ENCODE measurements around the gene LBH. TPM values are rescaled to one million over a fixed set of nuclear protein-coding genes. Genes with fewer than 3 reads are reported as not detected.

The LBH gene
- polyA plus RNA-seq, 3 donors, result 89.0 to 117 (median 98.0) TPM

DNA sequence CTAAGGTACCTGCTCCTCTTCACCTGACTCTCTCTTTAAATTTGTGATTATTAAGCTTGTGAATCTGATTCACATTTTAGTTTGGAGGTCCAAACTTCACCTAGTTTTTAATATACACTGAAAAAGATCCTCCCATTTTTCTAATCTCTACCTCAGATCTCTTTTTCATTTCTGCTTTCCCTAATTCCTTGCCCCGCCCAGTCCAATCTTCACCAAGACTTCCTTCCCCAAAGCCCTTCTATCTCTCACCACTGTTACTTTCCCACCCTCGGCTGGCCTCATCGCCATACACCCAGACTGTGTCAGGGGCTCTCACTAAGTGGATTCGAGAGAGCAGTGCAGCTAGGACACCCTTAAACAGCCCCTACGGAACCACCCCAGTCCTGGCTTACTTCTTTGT is 40.0 kb downstream of the LBH start:
- no peak for DNase-seq

DNA sequence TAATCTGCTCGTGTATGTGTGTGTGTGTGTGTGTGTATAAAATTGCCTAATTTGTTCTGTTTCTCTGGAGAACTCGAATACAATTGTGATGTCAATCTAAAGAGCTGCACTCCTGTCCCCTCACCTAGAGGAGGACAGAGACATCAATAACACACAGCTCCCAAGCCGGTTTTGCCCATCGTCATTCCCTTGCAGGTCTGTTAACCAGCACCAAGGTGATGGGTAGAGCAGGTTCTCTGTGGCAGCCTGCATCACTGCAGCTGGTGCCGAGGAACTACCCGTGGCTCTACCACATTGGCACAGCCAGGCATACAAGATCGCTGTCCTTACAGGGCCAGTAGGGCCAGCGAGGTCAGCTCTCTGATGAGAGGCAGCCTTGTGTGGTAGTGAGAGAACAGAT is 41.0 kb downstream of the LBH start:
- no peak for DNase-seq

DNA sequence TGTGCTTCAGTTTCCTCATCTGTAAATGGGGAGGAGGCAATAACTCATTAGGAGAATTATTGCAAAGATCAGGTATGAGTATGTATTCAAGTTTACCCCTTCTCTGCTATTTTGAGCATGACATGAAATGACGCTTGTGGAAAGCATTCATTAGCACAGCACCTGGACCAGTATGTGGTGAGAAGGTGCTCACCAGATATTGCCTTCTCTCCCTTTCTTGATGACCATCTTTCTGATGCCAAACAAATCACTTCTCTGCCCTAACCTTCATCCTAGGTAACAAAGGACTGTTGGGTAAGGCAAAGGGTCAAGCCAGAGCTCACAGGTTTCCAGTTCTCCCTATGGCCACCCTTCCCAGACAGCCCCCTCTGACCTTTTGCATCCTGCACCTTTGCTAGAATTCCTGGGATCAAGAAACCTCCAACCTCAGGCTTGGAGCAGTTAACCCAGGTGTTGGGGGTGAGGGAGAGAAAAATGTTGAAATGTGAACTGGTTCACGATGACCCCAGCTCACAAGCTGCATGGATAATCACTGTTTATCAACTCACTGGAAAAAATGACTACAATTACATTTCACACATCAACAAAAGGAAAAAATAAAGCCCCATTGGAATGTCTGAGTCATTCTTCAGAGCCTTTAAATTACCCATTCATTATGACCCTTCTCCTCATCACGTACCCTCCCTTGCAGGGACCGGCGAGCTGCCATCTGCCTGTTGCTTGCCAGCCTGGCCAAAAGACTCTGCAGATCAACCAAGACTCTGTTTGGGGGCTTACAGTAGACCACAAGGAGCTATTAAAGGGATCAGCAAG is 41.6 kb downstream of the LBH start:
- no peak for DNase-seq

DNA sequence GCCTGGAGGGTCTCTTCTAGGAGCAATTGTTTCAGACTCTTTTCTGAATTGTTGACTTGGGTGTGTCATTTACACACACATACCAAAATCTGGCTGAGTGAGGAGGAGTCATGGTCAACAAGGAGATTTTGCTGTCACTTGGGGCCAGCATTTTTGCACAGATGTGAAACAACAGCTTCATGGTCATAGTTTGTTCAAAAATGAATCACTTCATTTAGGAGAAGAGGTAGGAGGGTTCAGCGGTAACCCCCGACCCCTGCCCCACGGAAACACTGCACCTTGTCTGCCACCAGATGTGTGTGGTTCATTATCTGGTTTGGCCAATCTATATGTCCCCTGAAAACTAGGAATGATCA is 42.2 kb downstream of the LBH start:
- DNase-seq, result no peak

DNA sequence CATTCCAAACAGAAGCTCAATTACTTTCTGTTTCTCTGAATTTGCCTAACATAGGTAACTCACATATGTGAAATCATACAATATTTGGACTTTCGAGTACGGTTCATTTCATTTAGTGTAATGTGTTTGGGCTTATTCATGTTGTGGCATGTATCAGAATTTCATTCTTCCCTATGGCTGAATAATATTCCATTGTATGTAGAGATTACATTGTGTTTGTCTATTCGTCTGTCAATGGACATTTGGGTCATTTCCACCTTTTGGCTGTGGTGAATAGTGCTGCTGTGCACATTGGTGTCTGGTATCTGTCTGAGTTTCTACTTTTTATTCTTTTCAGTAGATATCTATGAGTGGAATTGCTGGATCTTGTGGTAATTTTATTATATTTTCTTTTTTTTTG is 43.9 kb downstream of the LBH start:
- DNase-seq, result no peak

DNA sequence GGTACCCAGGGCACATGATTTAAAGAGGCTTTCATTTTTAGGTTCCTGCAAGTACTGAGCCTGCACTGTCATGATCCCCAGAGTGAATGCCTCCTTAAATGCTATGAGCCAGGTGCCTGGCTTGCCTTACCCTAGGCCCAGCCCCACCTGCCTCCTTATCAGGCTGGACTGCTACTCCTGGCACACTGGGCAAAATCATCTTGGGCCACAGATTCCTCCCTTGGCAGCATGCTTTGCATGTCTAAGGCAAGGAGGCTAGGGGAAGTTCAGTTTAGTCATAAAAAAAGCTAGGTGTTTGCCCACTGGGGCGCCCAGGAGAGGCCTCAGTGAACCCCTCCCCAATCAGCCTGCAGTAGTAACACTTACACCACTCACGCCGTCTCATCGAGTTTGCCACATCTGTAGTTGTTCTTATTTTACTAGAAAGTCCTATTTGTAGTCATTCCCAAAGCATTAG is 45.1 kb downstream of the LBH start:
- no peak for DNase-seq

DNA sequence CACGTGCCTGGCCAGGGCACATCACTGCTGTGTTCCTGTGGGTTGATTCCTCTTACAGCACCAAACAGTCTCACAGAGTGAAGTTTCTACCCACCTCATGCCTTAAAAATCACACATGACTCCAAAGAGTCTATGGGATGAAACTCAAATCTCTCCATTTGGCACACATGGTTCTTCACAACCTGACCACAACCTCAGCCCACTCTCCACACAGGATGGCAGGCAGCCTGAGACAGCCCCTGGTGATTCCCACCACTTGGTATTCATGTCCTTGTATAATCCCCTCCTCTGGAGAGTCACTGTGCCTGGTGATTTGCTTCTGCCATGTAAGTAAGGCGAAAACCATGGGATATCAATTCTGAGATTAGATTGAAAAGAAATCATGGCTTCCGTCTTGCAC is 46.2 kb downstream of the LBH start:
- no peak for DNase-seq

DNA sequence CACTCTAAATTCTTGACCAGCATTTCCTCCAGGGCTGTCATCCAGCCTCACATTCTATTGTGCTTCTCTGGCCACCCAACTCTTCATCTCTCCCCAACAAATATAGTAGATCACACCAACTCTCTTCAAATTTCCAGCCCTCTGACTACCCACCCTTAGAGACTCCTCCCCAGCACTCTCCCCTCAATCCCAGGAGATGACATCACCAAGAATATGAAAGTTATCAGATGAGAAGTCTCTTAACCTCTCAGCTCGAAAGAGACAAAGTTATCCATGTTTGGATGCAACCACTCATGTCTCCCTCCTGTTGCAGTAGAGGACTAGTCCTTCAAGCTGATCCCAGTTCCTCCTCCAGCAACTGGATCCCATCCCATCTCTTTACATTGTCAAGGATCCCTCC is 47.1 kb downstream of the LBH start:
- DNase-seq, result no peak

DNA sequence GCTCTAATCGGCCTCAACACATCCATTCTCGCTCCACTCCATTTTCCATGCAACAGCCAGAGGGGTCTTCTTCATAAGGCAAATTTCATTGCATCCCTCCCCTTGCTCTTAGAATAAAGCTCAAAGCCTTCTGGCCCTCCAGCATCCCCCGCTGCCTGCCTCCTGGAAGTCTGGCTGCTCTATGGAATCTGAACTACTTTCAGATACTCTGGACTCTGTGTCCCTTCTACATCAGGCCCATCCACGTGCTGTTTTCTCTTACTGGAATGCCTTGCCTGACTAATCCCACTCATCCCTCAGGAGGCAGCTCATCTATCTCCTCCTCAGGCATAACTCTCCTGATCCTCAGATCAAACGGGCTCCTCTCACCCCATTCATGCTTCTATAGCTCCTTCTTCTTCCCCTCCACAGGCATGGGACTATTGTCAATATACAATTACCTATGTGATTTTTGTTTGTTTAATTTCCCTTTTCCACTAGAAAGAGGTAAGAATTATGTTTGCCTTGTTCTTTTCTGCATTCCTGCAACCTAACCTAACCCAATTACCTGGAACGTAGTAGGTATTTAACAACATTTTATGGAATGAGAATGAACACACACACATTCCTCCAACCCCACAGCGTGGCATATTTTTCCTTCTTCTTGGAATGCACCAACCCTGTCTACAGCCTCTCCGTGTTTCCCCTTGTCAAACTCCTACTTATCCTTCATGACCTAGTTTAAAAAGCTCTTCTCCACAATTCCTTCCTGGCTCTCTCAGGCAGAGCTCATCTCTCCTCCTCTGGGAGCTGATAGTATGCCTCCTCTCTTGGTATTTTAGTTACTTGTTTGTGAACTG is 49.5 kb downstream of the LBH start:
- DNase-seq, result no peak

DNA sequence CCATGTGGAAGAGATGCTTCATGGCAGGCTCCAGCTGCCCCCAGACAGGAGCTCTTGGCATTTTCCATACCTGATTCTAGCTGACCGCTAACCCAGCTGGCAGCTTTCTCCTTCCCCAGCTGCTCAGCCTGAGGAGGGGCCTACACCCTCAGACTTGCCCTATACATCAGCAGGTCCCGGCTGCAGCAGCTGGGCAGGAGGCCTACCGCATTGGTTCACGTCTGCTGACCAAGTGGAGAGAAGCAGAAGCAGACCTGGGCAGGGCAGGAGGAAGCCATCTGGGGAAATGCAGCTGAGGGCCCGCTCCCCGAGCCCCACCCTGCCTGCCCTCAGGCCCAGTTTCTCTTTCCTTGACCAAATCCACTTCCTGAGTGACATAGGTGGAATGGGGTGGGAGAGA is 50.7 kb downstream of the LBH start:
- no peak for DNase-seq

DNA sequence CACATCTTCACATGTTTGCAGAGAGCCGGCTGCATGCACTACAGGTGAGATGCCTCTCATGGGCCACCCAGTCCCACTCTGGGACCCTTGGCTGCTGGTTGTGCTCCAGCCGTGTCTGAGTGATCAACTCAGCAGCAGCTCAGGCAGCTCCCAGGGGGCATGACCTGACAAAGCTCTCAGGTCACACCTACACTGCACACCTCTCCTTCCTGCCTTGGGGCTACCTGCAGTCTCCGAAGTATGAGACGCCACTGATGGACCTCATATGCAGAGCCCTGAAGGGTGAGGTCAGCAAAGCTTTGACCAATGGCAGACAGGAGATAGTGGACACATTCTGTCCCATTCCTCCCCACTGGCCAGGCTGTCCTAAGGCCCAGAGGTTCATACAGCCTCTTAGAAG is 51.4 kb downstream of the LBH start:
- no peak for DNase-seq

DNA sequence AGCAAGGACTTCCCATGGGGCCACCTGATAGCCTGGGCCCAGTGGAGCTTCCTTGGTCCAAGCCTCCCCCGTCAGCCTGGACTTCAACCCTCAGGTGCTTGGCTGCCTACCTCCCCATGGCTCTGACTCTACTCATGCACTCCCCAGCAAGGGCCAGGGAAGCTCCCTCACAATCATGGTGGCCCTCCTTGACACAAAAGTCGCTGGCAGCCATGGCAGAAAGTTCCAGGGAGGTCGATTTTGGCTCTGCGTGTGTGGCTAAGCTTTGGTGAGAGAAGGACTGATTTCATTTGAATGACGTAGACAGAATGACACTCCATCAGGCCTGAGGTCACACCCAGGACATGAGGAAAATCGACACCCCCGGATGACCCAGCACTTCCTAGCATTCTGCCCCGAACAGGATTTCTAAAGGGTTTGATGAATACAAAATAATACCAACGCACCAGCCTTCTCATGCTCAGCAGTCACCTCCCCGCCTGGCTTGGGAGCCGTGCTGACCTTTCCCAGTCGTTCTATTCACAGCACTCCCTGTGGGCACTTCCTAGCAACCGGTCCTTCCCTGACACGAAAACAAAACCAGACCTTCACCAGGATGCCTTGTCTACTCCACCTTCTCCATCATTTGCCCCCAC is 52.7 kb downstream of the LBH start:
- no peak for DNase-seq

DNA sequence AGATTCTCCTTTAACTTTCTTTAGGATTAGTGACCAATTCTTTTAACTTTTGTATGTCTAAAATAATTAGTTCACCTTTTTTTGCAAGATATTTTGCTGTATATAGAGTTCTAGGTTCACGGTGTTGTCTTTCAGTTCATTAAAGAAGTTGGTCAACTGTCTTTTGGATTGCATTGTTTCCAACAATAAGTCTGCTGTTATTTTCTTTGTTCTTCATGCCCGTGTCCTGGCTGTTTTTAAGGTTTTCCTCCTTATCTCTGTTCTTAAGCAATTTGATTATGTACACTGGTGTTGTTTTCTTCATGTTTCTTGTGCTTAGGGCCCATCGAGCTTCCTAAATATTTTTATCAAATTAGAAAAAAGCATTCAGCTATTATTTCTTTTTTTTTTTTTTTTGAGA is 54.4 kb downstream of the LBH start:
- DNase-seq, result no peak

DNA sequence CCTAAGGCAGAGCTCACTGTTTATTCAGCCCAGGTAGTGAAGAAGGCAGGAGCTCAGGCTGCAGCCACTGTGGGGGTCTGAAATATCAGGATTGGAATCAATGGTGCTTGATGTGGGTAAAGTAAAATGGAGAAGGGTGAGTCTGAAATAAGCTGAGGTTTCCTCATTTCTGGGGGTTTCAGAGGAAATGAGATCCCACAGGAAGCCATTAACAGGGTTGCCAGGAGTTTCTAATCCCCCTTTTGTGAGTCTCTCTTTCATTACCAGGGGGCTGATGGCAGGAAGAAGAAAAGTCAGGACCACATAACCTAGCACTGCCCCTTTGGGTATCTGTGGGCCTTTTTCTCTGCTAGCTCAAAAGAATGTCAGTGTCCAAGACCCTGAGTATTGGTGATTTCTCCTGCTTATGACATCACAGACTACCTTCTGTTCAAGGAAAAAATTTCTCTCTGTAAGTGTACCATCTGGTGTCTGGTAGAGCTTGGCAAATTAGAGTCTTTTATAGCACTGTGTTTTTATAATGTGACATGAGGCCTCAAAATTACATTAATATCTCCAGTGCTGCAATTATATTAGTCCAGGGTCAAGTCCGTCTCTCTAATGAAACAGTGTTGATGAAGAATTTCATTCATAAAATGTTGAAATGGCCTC is 56.0 kb downstream of the LBH start:
- no peak for DNase-seq

DNA sequence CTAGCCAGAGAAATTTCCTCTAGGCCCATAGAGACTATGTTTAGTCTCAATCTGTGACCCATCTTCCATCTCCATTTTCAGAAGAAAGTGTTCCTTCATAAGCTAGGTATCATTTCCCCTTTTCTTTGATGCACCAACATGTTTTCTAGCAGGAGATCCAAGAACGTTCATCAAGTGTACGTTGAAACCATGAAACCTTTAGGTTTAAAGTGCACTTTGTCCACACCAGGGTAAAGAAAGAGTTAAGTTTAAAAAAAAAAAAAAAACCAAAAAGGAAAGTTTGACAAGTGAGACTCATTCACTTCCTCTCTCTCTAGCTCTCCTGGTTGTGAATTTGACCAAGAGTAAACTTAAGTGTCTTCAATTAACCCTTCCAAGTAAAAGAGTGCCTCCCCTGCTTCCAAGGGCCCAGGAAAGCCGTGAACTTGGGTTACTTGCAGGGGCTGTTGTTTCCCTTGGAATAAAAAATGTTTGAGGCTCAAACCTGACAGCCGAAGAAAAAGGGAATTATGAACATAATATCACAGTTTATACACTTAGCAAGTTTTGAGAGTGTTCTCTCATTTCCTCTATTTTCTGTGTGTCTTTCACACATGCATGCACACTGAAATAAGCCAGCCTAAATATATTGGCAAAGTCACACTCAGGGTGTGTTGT is 56.7 kb downstream of the LBH start:
- no peak for DNase-seq

DNA sequence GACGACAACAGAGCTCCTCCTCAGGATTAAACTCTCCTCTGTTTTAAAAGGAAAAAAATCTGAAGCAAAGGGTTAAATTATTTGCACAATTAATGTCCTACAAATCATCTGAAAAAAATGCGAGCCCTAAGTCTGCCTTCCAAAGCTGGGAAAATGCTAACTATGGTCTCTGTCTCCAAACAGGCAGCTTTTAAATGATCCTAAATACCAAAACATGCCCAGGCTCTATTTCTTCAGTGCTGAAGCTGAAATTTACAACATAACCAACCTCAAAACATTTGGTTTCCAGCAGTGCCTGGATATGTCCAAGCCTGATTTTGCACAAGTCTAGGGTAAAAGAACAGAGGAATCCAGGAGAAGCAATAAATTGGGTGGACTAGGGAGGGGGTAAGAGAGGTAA is 57.2 kb downstream of the LBH start:
- DNase-seq, result no peak

DNA sequence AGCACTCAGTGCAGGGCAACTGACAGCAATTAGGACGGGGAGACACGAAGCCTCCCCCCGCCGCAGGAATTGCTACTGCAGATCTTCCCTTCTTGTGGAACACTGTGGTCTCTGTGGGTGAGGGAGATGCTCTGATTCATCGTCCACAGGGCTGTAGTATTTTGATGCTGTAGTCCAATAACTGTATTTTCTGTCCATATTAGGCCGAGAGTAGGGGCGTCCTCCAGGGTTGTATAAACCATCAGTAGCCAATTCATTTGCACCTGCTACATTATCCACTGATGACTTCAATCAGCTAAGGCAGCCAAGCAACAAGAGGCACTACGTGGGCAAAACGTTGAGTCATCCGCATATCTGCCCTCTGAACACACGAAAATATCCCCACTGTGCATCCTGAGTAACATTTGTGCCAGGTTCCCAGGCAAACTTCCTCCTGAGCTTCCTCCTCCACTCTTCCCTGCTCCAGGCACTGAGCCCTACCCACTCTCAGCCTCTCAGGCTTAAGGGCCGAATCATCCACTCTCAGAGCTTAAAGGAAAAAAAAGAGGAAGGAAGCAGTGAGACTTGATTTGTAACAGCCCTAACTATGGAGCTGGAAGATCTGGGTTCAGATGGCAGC is 62.1 kb downstream of the LBH start:
- DNase-seq, result no peak

DNA sequence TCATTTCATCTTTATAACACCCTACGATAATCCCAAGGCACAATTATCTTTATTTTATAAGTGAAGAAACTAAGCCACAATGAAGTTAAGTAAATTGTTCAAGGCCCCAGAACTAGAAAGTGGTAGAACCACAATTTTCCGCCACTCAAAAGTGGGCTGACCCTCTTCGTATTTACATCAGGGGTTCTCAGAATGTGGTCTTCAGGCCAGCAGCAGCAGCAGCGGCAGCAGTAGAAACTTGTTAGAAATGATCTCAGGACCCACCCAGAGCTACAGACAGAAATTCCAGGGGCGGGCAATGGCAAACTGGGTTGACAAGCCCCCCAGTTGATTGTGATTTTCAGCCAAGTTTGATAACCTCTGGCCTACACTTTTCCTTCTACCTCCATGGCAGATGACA is 62.8 kb downstream of the LBH start:
- no peak for DNase-seq

DNA sequence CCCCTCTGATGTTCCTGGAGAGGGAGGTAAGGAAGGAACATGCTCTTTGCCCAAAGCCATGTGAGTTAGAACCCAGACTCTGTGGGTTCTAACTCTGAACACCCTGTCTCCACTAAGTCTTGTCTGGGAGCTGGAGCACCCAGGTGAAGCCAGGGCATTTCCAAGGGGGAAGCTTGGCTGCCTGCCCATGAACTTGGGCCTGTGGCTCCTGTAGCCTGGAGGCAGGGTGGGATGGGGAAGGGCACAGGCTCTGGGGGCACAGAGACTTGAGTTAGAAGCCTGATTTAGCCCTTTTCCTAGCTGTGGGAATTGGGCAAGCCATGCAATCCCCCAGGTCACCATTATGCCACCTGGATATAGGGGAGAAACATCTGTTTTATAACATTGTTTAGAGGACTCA is 65.2 kb downstream of the LBH start:
- DNase-seq, result no peak

DNA sequence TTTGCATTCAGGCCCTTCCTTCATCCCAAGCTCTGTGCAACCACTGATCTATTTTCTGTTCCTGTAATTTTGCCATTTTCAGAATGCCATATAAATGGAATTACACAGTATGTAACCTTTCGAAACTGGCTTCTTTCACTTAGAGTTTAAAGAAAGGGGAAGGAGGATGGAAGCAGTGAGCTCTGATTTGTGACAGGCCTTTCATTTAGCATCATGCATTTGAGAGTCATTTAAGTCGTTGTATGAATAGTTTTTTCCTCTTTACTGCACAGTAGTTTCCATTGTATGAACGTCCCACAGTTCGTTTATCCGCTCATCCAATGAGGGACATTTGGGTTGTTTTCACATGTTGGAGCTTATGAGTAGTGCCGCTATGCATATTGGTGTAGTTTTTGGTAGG is 67.0 kb downstream of the LBH start:
- DNase-seq, result no peak

DNA sequence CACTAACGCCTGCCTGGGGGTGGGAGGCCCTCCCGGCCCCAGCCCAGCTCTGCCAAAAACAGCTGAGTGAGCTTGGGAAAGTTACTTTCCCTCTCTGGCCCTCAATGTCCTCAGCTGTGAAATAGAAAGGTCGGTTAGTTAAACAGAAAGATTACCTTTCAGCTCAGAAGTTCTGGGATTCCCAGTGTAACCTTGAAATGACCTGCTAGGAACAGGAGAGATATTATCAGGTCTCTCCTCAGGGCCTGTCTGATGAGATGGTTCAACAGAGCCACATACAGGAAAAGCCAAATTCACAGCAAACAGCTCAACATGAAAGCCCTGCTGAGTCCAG is 68.8 kb downstream of the LBH start:
- no peak for DNase-seq
